Stimulated activated CD4-positive, alpha-beta T cell treated with anti-CD3 and anti-CD28 coated beads, Interleukin-1b, Interleukin-23, amount 100 ng/mL, for 24 hours (primary cell): ENCODE measurements around the gene CDHR4.
A peak's percentile ranks its signal among the peaks of the same experiment; 100 is the strongest.
"Not testable (repeated sequence)": the region's sequence is repeated elsewhere in the genome, so short reads cannot be mapped to it uniquely, and the experiment has no call there.

Experiments used
- DNase-seq, 4 experiments: peaks; one replicate each; pipeline ENCODE4 v3.0.0-alpha.2; 2020; ENCODE audit warnings: low read depth in 4 of 4, low spot score in 1 of 4

Gene CDHR4, protein sequence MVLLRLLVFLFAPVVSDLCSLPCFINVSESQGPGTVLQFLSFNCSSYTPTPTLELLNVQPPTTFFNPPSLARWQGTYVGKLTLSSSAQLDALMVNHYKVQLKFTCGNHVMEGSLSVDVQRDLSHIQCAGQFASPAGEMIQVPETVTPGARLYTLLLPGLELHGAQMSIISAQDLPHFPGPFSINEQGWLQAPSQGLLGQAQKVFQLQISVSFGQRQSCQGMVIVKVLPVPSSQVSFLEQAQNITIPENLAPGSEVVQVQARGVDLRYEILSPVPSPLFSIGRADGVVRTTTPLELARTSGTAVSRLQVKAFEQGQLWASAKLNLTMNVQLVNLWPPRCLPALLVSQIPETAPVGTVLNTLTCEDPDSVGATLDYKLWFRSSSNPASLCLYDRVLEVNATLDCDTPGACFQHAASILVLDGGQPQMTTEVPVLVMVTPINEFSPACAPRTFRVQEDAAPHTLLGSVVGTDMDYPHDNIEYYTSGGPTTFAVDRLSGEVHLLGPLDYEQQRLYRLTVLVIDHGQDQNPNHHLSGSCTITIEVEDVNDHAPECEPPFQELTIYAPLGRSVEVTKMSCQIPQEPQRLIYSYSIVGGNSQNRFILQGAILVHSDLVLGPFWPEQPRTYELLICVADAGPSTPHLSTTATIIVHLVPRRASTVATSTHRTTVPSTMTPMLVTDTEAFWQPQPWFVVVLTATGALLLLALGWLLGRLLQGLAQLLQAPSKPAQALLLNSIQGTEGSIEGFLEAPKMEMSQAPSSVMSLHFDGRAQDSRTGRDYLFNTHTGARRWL

DNA sequence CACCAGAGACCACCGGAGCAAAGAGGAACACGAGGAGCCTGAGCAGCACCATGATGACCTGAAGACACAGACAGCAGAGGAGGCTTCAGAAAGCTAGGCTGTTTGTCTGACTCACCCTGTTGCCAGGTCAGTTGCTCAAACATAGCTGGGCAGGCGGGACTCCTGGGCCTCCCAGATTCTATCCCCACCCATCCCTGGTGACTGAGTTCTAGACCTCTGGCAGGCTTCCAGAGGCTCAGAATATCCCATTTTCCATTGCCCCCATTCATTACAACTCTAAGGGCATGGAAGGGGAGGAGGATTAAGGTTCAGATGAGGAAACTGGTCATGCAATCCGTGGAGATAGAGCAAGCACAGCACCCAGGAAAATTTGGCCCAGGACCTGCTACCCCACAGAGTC, at the start of gene CDHR4:
TSS of gene CDHR4 (minus strand) at position 113 of the 400 bp plus-strand sequence. CDS start at position 52, 61 bp downstream.
- no peak for DNase-seq

DNA sequence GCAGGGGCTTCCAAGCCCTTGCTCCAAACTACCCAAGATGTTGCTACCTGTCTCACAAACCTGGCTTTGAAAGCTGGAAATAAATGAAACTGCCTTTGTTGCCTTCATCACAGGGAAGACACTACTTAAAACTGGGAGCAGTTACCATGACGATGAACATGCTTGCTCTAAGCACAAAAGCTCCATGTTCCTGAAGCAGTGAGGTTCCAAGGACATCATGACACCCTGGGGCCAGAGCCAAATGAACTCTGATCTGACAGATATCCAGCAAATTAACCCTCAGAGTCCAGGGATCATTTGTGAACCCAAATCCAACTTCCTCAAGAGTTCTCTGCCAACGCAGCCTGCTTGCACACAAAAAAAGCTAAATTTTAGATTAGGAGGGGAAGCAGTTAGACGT, 46.0 kb upstream of the CDHR4 start:
- no peak for DNase-seq

DNA sequence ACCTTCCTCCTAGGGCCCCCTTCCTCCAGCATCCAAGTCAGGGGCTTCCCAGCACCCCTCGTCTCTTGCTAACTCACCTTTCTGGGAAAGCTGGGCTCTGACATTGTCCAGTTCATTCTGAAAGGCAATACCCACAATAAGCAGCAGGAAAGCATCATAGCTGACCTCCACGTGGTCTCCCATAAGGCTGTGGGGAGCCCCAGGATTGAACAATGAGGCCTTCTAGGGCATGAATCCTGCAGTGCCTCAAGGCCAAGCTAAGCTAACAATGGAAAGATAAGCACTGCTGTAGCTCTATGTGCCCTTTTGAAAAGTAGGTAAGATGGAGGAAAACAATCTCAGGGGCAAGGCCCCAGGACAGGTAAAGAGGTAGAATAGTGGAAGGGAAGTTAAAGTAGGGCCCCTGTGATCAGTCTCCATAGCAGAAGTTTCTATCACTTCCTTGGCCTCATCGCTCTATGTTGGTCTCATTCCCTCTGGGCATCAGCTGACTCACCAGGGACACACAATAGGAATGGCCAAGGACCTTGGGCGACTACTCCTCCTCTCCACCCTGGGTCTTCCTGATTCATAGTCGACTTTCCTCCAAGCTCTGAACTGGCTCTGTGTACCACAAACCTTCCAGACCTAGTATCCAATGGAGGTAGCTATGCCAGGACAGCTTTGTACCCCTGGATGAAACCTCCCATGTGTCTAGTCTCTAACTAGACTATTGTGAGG, 45.0 kb upstream of the CDHR4 start:
- no peak for DNase-seq

DNA sequence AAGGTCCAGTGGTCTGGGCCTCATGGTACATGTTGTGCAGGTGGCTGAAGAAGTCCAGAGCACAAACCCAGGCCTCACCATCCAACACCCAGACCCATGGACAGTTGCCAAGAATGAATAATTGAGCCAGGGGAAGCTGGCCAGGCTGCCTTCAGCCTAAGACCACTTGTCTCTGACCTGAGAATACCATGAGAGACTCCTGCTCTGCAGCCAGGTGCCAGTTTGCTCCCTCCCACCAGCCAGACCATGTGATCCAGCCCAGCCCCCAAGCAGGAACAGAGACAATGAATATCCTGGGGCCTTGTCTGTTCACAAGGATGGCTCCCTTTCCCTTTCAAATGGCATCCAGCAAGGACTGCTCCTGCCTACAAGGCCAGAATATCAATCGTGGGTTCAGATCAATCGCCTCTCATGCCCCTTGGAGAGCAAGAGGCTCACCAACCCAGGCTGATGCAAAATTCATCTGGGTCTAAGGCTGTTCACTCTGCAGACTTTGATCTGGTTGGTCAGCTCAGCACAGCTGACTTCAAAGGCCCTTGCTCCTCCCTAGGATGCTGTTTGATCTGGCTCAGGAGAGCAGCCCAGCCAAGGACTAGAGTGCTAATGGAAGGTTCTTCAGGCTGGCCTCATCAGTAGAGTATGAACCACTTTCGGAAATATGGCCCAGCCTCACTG, 43.3 kb upstream of the CDHR4 start:
- no peak for DNase-seq

DNA sequence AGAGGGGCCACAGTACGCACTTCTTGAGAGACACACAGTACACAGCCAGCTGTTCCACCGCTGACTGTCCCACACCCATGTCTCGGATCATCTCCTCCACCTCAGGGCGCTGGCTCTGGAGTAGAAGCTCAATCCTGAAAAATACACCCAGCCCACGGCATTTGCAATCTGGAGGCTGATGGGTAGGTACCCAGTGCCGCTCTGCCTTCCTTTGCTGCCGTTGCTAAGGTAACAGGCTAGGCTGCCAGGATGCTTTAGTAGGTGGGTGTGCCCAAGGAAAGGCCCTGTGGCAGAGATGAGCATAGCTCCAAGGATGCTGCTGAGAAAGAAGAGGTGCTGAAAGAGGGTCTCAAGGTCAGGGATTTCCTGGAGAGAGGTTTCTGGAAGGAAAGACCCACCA, 42.1 kb upstream of the CDHR4 start:
- DNase-seq, result no peak

DNA sequence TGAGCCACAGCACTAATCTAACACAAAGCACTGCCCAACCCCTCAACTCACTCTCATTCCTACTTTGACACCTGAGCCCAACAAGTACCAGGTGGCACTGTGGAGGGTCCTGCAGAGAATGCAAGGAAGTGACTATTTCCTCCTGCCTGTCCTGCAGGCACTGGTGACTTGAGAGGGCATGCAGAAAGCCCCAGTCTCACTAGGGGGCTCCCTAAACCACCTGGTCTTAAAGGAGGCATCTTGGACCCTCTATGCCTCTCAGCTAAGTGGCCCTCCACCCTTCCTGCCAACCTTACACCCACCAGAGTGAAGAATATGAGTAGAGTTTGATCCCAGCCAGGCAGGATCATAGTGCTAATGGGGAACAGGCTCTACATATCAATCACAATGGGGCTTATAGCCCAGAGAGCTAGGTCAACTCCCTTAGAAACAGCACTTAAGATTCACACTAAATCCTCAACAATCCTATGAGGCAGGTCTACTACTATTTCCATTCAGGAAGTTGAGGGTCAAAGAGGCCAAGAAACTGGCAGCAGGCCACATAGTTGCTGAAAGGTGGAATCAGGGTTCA, 41.5 kb upstream of the CDHR4 start:
- no peak for DNase-seq

DNA sequence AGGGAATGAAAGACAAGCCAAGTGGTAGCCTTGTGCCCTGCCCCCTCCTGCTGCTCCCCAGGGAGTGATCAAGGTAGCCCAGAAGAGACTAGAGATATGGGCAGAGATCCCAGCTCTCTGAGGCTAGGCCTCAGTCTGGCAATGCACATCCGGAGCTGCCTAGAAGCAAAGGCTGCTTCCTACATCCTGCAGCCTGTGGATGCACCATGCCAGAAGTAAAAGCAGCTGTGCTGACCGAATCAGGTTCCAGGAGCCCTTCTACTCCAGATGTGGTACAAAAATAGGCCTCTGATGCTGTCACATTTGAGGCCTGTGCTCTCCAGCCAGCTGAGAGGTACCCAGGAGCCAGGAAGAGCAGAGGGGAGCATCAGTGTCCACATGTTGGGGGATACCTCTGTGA, 40.7 kb upstream of the CDHR4 start:
- DNase-seq, result no peak

DNA sequence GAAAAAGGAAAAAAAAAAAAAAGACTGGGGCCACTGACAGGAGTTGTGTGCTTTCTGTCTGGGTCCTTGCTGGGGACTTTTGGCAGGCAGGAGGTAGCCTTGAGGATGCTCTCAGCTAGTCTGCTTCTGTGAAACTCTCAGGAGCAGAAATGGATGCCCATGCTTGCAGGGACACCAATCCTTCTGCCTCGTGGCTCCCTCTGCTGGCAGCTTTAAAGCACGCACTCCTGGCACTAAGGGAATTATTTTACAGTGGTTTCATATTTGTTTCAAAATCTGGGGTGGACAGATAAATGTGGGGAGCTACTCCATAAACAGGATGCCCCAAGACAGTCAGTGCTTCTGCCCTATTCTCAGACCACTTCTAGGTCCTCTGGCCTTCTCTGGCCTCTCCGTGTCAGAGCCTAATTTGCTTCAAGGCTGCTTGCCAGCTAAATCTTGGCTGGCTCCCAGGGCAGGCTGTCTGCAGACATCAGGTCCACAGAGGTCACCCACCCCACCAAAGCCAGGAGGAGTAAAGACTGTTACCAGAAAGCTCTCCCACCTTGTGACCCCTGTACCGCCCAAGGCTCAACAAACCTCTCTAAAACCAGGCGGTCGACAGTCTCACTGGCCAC, 39.6 kb upstream of the CDHR4 start:
- DNase-seq, result peak; percentile 58 to 67 (median 62)

DNA sequence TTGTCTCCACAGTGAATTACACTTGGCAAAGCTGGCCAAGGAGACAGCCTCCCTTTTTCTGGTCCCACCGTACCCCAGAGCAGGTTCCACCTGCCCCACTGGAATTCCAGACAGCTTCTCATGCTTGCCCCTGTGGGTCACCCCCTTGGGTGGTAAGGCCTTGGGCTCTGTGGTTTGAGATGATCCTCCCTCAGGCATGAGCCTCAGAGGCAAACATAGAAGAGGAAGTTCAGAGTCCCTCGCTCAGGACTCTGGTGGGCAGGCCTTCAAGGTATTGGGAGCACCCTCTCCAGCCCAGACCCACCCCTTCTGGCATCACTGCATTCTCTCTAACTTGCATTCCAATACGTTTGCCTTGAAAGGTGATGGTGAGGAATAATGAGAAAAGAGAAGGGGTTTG, 31.7 kb upstream of the CDHR4 start:
- no peak for DNase-seq

DNA sequence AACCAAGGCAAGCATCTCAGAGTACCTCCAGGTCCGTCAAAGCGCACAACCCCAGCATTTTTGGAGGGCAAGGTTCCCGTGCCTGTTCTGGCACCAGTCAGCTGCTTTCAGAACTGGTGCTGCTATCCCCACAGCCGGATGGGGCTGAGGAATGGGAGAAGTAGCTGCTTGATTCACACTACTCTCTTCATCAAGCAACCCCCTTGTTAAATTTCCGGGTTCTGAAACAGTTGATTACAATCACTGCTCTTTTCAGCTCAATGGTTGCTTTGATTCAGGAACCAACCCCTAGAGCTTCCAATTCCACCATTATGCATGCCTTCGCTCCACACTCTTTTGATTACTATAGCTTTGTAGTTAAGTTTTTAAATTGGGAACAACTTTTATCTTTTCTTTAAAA, 26.3 kb upstream of the CDHR4 start:
- DNase-seq, result no peak

DNA sequence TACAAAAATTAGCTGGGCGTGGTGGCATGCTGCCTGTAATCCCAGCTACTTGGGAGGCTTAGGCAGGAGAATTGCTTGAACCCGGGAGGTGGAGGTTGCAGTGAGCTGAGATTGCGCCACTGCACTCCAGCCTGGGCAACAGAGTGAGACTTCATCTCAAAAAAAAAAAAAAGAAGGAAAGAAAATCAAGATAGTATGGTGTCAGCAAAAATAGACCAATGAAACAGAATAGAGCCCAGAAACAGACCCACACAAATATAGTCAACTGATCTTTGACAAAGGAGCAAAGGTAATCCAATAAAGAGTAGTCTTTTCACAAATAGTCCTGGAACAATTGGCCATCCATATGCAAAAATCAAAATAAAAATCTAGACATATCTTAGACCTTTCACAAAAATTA, 23.5 kb upstream of the CDHR4 start:
- not testable (repeated sequence) for DNase-seq

DNA sequence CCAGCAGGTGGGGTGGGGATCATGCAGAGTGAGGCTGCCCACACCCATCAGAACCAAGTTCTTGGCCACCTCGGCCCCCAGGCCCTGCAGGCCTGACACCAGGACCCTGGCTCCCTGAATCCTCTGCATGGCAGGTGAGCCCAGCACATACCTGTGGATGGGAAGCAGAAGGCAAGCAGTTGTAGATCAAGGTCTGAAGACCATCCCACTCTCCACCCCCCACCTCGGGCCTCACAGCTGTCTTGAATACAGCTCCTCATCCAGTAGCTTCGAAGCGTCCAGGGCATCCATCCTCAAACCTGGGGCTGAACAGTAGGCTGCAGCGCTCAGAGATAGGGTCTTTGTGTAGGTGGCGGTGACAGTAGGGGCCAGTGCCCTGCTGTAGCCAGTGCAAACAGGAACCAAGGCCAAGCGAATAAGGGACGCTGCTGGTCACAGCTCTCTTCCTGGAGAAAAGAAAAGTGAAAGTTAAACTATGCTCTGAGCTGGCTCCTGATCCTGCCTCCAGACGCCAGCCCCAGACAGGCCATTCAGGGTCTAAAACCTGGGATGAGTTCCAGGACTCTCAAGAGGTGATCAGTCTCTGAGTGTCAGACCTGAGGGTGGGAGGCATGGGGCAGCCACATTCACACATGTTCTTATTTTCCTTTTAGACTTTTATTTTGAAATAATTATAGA, 14.0 kb upstream of the CDHR4 start, which contains the start of gene UBA7:
TSS of gene UBA7 (minus strand) at position 457 of the 678 bp plus-strand sequence. CDS start at position 291, 166 bp downstream.
- DNase-seq, result no peak

DNA sequence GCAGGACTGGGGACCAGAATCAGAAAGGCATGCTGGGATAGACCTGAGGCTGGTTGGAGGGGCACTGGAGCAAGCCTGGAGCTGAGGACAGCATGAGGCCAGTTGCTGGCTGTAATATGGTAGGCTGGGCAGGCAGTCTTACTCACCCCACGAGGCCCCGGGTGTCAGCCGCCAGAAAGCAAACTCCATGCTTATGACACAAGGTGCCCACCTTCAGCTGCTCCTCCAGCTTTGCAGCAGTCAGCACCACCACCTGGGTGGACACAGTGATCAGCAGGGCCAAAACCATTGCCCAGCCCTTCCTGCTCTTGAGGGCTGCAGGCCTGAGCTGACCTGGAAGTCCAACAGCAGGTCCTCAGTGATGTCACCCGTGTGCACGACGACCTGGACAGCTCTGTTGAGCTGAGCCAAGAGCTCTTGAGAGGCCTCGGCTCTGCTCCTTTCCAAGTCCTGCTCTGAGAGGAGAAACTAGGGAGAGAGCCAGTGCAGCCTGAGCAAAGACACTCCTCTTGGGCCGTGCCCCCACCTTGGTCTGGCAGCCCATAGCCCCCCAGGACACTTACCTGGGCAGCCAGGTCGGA, 13.3 kb upstream of the CDHR4 start:
- DNase-seq, result no peak

DNA sequence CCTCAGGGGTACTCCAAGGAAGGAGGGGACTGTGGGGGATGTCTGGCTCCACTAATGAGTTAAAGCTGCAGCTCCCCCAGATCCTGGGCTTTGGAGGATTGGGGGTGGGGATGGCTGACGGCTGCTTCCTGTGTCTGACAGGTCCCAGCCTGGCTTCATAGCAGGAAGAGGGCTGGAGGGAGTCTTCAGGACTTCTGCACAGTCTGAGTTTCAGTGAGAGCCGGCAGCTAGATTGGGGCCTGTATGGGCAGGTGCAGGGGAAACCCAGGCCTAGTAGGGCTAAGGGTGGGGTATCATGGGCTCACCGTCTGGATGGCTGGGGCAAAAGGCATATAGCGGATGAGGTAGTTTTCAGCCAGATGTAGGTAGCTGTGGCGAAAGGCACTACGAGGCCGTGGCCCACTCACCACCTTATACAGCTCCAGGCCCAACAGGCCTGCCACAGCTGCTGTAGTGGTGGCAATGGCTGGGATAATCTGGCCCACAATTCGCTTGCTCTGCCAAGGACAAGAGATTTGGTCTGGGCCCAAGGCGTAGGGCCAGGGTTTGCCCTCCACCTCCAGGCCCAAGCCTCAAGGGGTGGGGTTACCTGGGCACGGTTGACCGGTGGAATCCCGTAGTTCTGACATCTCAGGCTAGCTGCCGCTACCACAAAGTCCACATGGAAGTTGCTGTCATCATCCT, 7.9 kb upstream of the CDHR4 start:
- DNase-seq, result no peak

DNA sequence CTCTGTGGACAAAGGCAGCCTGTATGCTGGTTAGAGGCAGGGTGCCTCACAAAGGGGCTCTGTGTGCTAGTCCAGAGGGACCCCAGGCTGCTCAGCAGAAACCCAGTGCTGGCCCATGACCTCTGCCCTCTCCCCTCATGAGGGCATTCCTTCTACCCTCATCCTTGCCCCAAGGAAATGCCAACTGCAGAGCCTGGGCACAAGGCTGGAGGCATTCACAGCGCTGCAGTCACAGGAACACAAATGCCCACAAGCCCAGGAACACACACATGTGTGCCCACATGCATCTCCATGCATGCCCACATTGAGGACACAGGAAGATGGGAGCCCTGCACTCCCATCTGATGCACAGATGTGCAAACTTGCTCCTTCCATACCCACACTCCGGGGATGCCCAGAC, 7.2 kb upstream of the CDHR4 start:
- no peak for DNase-seq

DNA sequence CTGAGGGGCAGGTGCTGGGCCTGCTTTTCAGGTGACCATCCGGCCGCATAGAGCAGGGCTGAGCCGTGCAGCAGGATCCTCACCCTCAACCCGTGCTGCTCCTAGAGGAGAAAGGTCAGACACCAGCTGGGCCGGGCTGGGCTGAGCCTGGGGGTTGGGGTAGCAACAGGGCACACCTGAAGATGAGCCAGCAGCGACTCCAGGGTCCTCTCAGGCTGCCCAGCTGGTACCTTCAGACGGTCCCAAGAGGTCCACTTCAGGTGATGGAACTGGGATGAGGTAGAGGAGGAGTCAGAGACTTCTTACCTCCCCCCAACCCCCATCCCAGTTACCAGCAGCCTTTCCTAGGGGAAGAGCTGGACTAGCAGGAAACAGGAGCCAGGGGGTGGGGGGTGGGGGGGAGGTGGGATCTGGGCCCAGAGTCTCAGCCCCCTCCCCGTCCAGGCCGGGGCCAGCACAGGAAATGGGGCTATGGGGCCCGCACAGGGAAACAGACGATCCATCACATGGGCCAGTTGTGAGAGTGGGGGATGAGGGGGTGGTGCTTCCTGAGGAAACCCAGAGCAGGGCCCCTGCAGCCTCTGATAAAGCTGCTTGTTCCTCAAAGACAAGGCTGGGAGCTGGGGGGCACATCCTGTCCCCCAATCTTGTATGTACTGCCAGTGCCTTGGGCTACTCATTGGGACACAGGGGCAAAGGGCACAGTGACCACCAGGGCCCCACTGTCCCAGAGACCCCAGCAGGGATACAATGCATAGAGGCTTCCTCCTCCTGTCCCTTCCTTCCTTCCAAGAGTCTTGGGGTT, 6.4 kb upstream of the CDHR4 start:
- DNase-seq, result no peak

DNA sequence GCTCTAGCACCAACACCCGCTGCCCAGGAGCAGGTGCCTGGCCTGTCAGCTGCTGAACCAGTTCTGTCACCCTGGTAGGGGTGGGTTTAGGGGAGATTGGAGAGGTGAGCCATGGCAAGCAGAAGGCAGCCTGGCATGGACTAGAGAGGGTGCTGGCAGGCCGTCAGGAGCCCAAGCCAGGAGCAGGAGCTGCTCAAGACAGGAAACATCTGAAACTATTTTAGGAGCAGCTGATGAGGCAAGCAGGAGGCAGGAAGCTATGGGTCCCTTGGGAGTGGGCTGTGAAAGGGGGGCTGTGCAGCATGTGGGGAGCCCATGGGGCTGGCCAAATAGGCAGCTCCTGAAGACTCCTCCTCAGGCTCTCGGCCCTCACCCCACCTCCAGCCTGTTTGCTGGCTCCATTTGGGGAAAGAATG, 5.7 kb upstream of the CDHR4 start:
- DNase-seq, result no peak
